ENCODE data around the gene BTBD7. TPM values are rescaled to one million over a fixed set of nuclear protein-coding genes. Genes with fewer than 3 reads are reported as not detected.

Gene BTBD7
- total and polyA plus RNA-seq, 2 experiments from 2014 or later = 14.8 to 25.8 TPM

DNA sequence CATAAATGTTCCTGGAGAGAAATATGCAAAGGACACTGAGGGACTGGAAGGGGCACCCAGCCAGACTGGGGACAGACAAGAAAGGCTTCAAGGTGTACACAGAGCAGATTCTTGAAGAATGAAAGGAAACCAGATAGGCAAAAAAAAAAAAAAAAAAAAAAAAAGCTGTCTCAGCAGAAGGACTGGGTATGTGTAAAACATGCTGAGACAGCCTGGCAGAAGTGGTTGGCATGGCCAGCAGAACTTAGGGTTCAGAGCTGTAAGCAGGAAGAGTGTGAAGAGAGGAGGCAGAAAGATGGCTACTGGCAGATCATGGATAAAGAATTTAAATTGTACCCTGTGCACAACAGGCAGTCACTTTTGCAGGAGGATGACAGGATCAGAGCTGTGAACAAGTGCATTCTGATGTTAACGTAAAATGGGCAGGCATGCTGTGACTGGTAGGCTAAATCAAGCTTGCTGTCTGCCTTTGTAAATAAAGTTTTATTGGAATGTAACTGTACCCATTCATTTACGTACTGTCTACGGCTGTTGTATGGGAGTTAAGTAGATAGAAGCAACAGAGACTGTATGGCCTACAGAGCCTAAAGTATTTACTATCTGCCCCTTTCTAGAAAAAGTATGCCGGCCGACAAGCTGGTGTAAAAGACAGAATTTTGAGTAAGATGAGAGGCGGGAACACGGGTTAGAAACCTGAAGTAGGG is 83.6 kb downstream of the BTBD7 start:
- DNase-seq (ENCODE audit: low spot score) = no peak
- no peaks in the 10 kb centered on the region for H3K4me1 ChIP-seq (ENCODE audit: insufficient read depth)
- no peaks in the 10 kb centered on the region for H3K9me2 ChIP-seq (replicated peaks; ENCODE audit: insufficient read depth)
- no peaks in the 10 kb centered on the region for H3K27me3 ChIP-seq
- no peak overlapping the region for H3K4me2 ChIP-seq
- 91% methylated on average over 7 of the region's 7 CpGs for WGBS (ENCODE audit: low lambda C conversion rate, missing lambda C conversion rate)
- no peak overlapping the region for H3K4me3 ChIP-seq
- H4K20me1 ChIP-seq (ENCODE audit: insufficient read depth, poor library complexity, severe bottlenecking) = no peaks in the 10 kb centered on the region
- no peaks in the 10 kb centered on the region for H3K79me2 ChIP-seq
- no peaks in the 10 kb centered on the region for H3K9me3 ChIP-seq (ENCODE audit: low read depth)
- H3K27ac ChIP-seq = no peak overlapping the region
- TF ChIP-seq, protein P1, sequence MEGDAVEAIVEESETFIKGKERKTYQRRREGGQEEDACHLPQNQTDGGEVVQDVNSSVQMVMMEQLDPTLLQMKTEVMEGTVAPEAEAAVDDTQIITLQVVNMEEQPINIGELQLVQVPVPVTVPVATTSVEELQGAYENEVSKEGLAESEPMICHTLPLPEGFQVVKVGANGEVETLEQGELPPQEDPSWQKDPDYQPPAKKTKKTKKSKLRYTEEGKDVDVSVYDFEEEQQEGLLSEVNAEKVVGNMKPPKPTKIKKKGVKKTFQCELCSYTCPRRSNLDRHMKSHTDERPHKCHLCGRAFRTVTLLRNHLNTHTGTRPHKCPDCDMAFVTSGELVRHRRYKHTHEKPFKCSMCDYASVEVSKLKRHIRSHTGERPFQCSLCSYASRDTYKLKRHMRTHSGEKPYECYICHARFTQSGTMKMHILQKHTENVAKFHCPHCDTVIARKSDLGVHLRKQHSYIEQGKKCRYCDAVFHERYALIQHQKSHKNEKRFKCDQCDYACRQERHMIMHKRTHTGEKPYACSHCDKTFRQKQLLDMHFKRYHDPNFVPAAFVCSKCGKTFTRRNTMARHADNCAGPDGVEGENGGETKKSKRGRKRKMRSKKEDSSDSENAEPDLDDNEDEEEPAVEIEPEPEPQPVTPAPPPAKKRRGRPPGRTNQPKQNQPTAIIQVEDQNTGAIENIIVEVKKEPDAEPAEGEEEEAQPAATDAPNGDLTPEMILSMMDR (IDR thresholded peaks at IDR 0.05; ENCODE audit: poor library complexity) = no peak
- TF ChIP-seq EZH2phosphoT487 (IDR thresholded peaks at IDR 0.05; ENCODE audit: low read depth, severe bottlenecking, unreplicated experiment) (no peak), EZH2 (IDR thresholded peaks at IDR 0.05; ENCODE audit: borderline replicate concordance) (no peak)
- no peak overlapping the region for H2AFZ ChIP-seq
- no peaks in the 10 kb centered on the region for H3K36me3 ChIP-seq (replicated peaks; ENCODE audit: insufficient read depth, low read depth)

DNA sequence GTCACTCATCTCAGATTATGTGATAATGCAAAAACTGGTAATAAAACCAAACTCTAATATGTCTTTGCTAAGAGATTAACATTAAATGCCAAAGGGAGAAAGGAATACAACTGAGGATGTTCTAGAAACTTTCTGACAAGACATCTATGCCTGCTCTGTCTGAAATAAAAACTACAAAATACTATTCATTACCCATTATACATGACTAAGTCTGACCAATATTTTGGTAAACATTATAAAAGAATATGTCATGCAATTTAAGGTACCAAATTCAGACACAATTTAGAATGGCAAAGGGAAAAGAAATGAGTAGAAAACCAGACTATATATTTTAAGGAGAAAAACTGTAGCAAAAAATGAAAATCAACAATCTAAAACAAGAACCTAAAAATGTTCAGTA is 86.3 kb downstream of the BTBD7 start:
- Histone ChIP-seq H3K4me2 (no peak overlapping the region), H3K9me3 (ENCODE audit: low read depth) (no peaks in the 10 kb centered on the region), H2AFZ (no peak overlapping the region), H3K27me3 (no peaks in the 10 kb centered on the region), H4K20me1 (ENCODE audit: insufficient read depth, poor library complexity, severe bottlenecking) (no peaks in the 10 kb centered on the region), H3K4me1 (ENCODE audit: insufficient read depth) (no peaks in the 10 kb centered on the region), H3K36me3 (replicated peaks; ENCODE audit: insufficient read depth, low read depth) (peaks cover 5% of the 10 kb centered on the region), H3K79me2 (no peaks in the 10 kb centered on the region), H3K27ac (no peak overlapping the region), H3K4me3 (no peak overlapping the region), H3K9me2 (replicated peaks; ENCODE audit: insufficient read depth) (no peaks in the 10 kb centered on the region)
- no peak for DNase-seq (ENCODE audit: low spot score)
- TF ChIP-seq, protein P1 (IDR thresholded peaks at IDR 0.05; ENCODE audit: poor library complexity) = no peak
- no peak for TF ChIP-seq EZH2 (IDR thresholded peaks at IDR 0.05; ENCODE audit: borderline replicate concordance)
- TF ChIP-seq EZH2phosphoT487 (IDR thresholded peaks at IDR 0.05; ENCODE audit: low read depth, severe bottlenecking, unreplicated experiment) = no peak

DNA sequence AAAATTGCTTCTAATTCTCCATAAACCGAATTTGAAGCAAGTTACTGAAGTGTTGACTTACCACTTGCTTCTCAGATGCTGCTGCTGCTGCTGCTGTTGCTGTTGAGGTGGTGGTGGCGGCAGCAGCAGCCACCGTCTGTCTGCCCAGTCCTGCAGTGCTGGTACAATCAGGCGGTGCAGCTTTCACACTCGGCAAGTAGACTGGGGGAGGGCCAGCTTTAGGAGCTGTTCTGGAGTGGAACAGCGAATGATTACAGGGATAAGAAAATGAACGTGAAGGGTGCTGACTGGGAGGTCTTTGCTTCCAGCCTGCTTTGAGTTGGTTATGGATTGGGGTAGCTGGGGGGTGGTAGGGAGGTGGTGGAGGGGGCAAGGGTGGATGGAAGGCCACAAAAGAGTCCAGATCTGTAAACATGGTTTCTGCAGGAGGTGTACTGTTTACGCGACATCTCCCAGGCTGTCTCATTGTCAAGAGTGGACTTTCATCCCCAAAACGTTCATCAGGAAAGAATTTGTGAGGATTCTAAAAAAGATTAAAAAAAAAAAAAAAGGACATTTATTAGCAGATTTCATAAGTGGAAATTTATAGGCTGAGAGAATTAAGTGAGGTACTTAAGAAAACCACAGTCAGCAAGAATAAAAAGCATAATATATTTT is 86.9 kb downstream of the BTBD7 start:
- H3K27me3 ChIP-seq = no peaks in the 10 kb centered on the region
- TF ChIP-seq EZH2 (IDR thresholded peaks at IDR 0.05; ENCODE audit: borderline replicate concordance) = no peak
- no peak for TF ChIP-seq EZH2phosphoT487 (IDR thresholded peaks at IDR 0.05; ENCODE audit: low read depth, severe bottlenecking, unreplicated experiment)
- TF ChIP-seq, protein P1 (IDR thresholded peaks at IDR 0.05; ENCODE audit: poor library complexity) = no peak
- no peak overlapping the region for H3K4me2 ChIP-seq
- H3K4me3 ChIP-seq = no peak overlapping the region
- H3K4me1 ChIP-seq (ENCODE audit: insufficient read depth) = no peaks in the 10 kb centered on the region
- no peaks in the 10 kb centered on the region for H4K20me1 ChIP-seq (ENCODE audit: insufficient read depth, poor library complexity, severe bottlenecking)
- H3K36me3 ChIP-seq (replicated peaks; ENCODE audit: insufficient read depth, low read depth) = peaks cover 5% of the 10 kb centered on the region
- H3K9me2 ChIP-seq (replicated peaks; ENCODE audit: insufficient read depth) = no peaks in the 10 kb centered on the region
- H3K9me3 ChIP-seq (ENCODE audit: low read depth) = no peaks in the 10 kb centered on the region
- 73% methylated on average over 10 of the region's 10 CpGs for WGBS (ENCODE audit: low lambda C conversion rate, missing lambda C conversion rate)
- H3K79me2 ChIP-seq = no peaks in the 10 kb centered on the region
- no peak overlapping the region for H2AFZ ChIP-seq
- no peak for DNase-seq (ENCODE audit: low spot score)
- H3K27ac ChIP-seq = no peak overlapping the region
